Urinary bladder (tissue), 4 donors: ENCODE data around the gene SLC2A5. TPM values are rescaled to one million over a fixed set of nuclear protein-coding genes. Genes with fewer than 3 reads are reported as not detected.

Source experiments
- DNase-seq: peaks from one replicate; pipeline ENCODE4 v3.0.0-alpha.2; 2015; ENCODE audit errors: extremely low spot score
- H3K27ac ChIP-seq: one replicate; pipeline ENCODE4 v1.5.1; 2013; ENCODE audit warnings: low read depth, mild to moderate bottlenecking, moderate library complexity
- H3K36me3 ChIP-seq: one replicate; pipeline ENCODE4 v1.6.1; 2013; ENCODE audit warnings: mild to moderate bottlenecking, moderate library complexity; ENCODE audit not compliant: insufficient read depth
- H3K4me1 ChIP-seq: one replicate; pipeline ENCODE4 v1.6.1; 2013; ENCODE audit warnings: mild to moderate bottlenecking, moderate library complexity; ENCODE audit not compliant: insufficient read depth
- H3K4me3 ChIP-seq: one replicate; pipeline ENCODE4 v1.5.1; 2013; ENCODE audit warnings: low read depth, low read length
- WGBS: extraction: QIAGEN DNeasy Blood & Tissue Kit; methylation state at CpG from one replicate; pipeline ENCODE4 v1.1.7; 2013; 5-methylcytosine and 5-hydroxymethylcytosine counted together
- polyA plus RNA-seq: library from polyadenylated mRNA; stranded (reverse); fragments of 200-250 nt; gene quantifications from one replicate; pipeline ENCODE4 v1.2.3, GENCODE V29; 2013
- small RNA-seq: library from RNA; depleted of rRNA; stranded (forward); fragments of <200 nt; gene quantifications from one replicate; pipeline ENCODE3, GENCODE V24; 2014
- total RNA-seq: library from RNA; depleted of rRNA; stranded (reverse); fragments of >200 nt; gene quantifications from one replicate; pipeline ENCODE4 v1.2.3, GENCODE V29; 2014
- donor health status: healthy with polysubstance abuse.
- donor health status: healthy.

Gene SLC2A5
- total and polyA plus RNA-seq, 2 donors = 1.3 to 1.8 TPM

- Histone ChIP-seq H3K27ac (no peak overlapping the region), H3K4me1 (peaks cover 2% of the 10 kb centered on the region), H3K36me3 (no peaks in the 10 kb centered on the region), H3K4me3 (no peak overlapping the region)
- 34% methylated on average over 9 of the region's 9 CpGs for WGBS
- no peak for DNase-seq
Measured at GRCh38 chr1:8987881-8988617, 81.4 kb downstream of the SLC2A5 start.

- Histone ChIP-seq H3K4me3 (no peak overlapping the region), H3K4me1 (peaks cover 2% of the 10 kb centered on the region), H3K36me3 (no peaks in the 10 kb centered on the region), H3K27ac (no peak overlapping the region)
- no peak for DNase-seq
- WGBS = 95% methylated on average over 10 of the region's 10 CpGs
Measured at GRCh38 chr1:8986814-8987190, 82.6 kb downstream of the SLC2A5 start.

GRCh38 chr1:8985915-8986813 lies 83.3 kb downstream of the SLC2A5 start:
- Histone ChIP-seq H3K4me1 (peaks cover 2% of the 10 kb centered on the region), H3K4me3 (no peak overlapping the region), H3K36me3 (no peaks in the 10 kb centered on the region), H3K27ac (no peak overlapping the region)
- DNase-seq = no peak
- WGBS = 55% methylated on average over 14 of the region's 14 CpGs

Small RNA genes within 50 kb of the gene (small RNA-seq; reads per million reads assigned to genes)
- not detected for gene RF00424

Other genes starting within 250 kb of the SLC2A5 start
- gene ENO1, start 190.9 kb downstream of the SLC2A5 start, total RNA-seq = 268 TPM
- gene ENO1, start 190.9 kb downstream of the SLC2A5 start, polyA plus RNA-seq = 715 TPM
- gene CA6, start 123.8 kb downstream of the SLC2A5 start, total RNA-seq = not detected
- not detected for gene CA6, start 123.8 kb downstream of the SLC2A5 start, polyA plus RNA-seq
- gene SLC2A7, start 43.2 kb downstream of the SLC2A5 start, total RNA-seq = not detected
- not detected for gene SLC2A7, start 43.2 kb downstream of the SLC2A5 start, polyA plus RNA-seq
- 53.5 TPM for gene GPR157, start 59.5 kb upstream of the SLC2A5 start, total RNA-seq
- gene GPR157, start 59.5 kb upstream of the SLC2A5 start, polyA plus RNA-seq = 2.7 TPM
- 32.6 TPM for gene H6PD, start 165.1 kb upstream of the SLC2A5 start, total RNA-seq
- 26.6 TPM for gene H6PD, start 165.1 kb upstream of the SLC2A5 start, polyA plus RNA-seq
- gene SPSB1, start 223.3 kb upstream of the SLC2A5 start, total RNA-seq = 12.4 TPM
- 36.4 TPM for gene SPSB1, start 223.3 kb upstream of the SLC2A5 start, polyA plus RNA-seq